Transverse colon (tissue), 4 donors: ENCODE results near the gene KRT4. TPM values are rescaled to one million over a fixed set of nuclear protein-coding genes. Genes with fewer than 3 reads are reported as not detected.

Experiments
- DNase-seq: peaks from one replicate; pipeline ENCODE4 v3.0.0-alpha.2; 2019
- H3K27ac ChIP-seq, 4 donors: fragments of 200-600 bp; sonication (generic); 2 replicates each; pipeline ENCODE4 v1.5.1; 2016 to 2018; ENCODE audit warnings: inconsistent platforms in 4 of 4
- H3K27me3 ChIP-seq: fragments of 200-600 bp; sonication (generic); 2 replicates; pipeline ENCODE4 v1.5.1; 2017; ENCODE audit warnings: inconsistent platforms
- H3K36me3 ChIP-seq, 4 donors: fragments of 200-600 bp; sonication (generic); 2 replicates each; pipeline ENCODE4 v1.5.1; 2017 to 2019; ENCODE audit warnings: inconsistent platforms in 4 of 4
- H3K4me1 ChIP-seq, 4 donors: fragments of 200-600 bp; sonication (generic); 2 replicates each; pipeline ENCODE4 v1.5.1; 2017 to 2020; ENCODE audit warnings: inconsistent platforms in 4 of 4
- H3K4me3 ChIP-seq, 4 donors: fragments of 200-600 bp; sonication (generic); 1 replicate in 1 of 4; 2 replicates in 3 of 4; pipeline versions ENCODE4 v1.5.1 to v1.6.1; 2017 to 2019; ENCODE audit warnings: inconsistent platforms in 4 of 4
- H3K9me3 ChIP-seq, 2 donors: fragments of 200-600 bp; sonication (generic); 2 replicates each; pipeline ENCODE4 v1.5.1; 2017 to 2019; ENCODE audit warnings: inconsistent platforms in 2 of 2
- EP300 ChIP-seq: sonication (generic); formaldehyde crosslinking; IDR thresholded peaks from one replicate; pipeline ENCODE4 v1.6.1; 2017; ENCODE audit warnings: antibody characterized with exemption, low read depth
- POLR2A ChIP-seq: fragments of 450-650 bp; IDR thresholded peaks from one replicate; pipeline ENCODE4 v1.6.1; 2016; ENCODE audit warnings: antibody characterized with exemption, mild to moderate bottlenecking, moderate library complexity
- POLR2AphosphoS5 ChIP-seq, 3 donors: sonication (generic); formaldehyde crosslinking; IDR thresholded peaks; one replicate each; pipeline ENCODE4 v1.6.1; 2016; ENCODE audit warnings: antibody characterized with exemption in 3 of 3
- WGBS, 2 donors: methylation state at CpG; one replicate each; pipeline ENCODE4 v1.1.5; 2018; ENCODE audit warnings: low coverage in 1 of 2; 5-methylcytosine and 5-hydroxymethylcytosine counted together
- in situ Hi-C, 4 donors: fragments of 200-750 bp; cut with MboI; loops; one replicate each; pipeline versions ENCODE4 v1.15.0 to v1.15.1; 2017; ENCODE audit warnings: low sequenced_read_pairs in 3 of 4, low pct_ligation_motif_present in 1 of 4, low pct_unique_long_range_greater_than_20kb in 1 of 4
- intact Hi-C: fragments of 100-400 bp; cut with DNase I; formaldehyde crosslinking; loops from one replicate; pipeline ENCODE4 v1.15.1; 2023; ENCODE audit warnings: low total_unique reads
- total RNA-seq, 4 donors: library from RNA; depleted of rRNA; stranded (reverse); fragments of >200 nt; gene quantifications; one replicate each; pipeline ENCODE4 v1.1.0, GENCODE V29; 2016
- TF ChIP-seq, protein P1 (sequence below), 5 experiments: fragments of 200-600 bp in 3 of 5; fragments of 450-650 bp in 2 of 5; sonication (generic) in 3 of 5; IDR thresholded peaks; 1 replicate in 2 of 5; 2 replicates in 3 of 5; pipeline ENCODE4 v1.5.1; 2016 to 2017; ENCODE audit warnings: antibody characterized with exemption in 5 of 5, inconsistent platforms in 3 of 5, mild to moderate bottlenecking in 2 of 5, moderate library complexity in 1 of 5

The KRT4 gene
- not detected for total RNA-seq

- Histone ChIP-seq H3K4me1 (no peaks in the 10 kb centered on the region), H3K4me3 (no peak within 1 kb of the TSS), H3K27ac (no peak within 1 kb of the TSS), H3K9me3 (no peaks in the 10 kb centered on the region), H3K36me3 (no peaks in the 10 kb centered on the region), H3K27me3 (peaks cover 10% of the 10 kb centered on the region)
- in situ Hi-C loops = no loop called here
- intact Hi-C loops = no loop called here
- WGBS, 2 donors = 75 to 100% methylated on average over 1 to 15 of the region's 15 CpGs
- no peak for DNase-seq
- TF ChIP-seq EP300 = no peak
- TF ChIP-seq, protein P1, sequence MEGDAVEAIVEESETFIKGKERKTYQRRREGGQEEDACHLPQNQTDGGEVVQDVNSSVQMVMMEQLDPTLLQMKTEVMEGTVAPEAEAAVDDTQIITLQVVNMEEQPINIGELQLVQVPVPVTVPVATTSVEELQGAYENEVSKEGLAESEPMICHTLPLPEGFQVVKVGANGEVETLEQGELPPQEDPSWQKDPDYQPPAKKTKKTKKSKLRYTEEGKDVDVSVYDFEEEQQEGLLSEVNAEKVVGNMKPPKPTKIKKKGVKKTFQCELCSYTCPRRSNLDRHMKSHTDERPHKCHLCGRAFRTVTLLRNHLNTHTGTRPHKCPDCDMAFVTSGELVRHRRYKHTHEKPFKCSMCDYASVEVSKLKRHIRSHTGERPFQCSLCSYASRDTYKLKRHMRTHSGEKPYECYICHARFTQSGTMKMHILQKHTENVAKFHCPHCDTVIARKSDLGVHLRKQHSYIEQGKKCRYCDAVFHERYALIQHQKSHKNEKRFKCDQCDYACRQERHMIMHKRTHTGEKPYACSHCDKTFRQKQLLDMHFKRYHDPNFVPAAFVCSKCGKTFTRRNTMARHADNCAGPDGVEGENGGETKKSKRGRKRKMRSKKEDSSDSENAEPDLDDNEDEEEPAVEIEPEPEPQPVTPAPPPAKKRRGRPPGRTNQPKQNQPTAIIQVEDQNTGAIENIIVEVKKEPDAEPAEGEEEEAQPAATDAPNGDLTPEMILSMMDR (IDR thresholded peaks at IDR 0.05) = no peak
- TF ChIP-seq POLR2A = no peak
- TF ChIP-seq POLR2AphosphoS5 (IDR thresholded peaks at IDR 0.05) = no peak
Measured at GRCh38 chr12:52813885-52814709, at the start of gene KRT4. TSS of gene KRT4 (minus strand) at chr12:52814116. CDS start at chr12:52814058, 58 bp downstream.

DNA sequence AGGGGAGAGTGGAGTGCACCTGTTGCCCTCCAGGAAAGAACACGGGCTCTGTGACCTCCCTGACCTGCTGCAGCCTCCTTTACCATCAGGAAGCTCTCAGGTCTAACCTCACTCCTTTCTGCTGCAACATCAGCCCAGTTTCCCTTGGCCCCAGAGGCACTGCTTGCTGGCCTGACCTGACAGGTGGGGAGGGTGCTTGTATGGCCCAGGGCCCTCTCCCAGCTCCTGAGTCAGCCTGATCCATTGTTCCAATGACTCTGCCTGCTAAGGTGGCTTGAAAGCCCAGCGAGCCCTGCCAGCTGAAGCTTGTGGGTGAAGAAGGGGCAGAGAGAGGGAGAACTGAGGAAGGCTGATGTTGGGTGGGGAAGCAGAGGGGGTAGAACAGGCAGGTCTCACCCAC, 48.1 kb upstream of the KRT4 start:
- in situ Hi-C loops (loop anchor here in 2 of 4 donors (10.0 to 25.0 kb wide), 2 partner anchors 475 to 477 kb away; partner anchors contain the start of gene KRT84 (in 2 of the 2)), intact Hi-C loops (no loop called here)
- no peak for DNase-seq
- Histone ChIP-seq H3K27me3 (no peaks in the 10 kb centered on the region), H3K4me3 (no peak overlapping the region), H3K4me1 (no peaks in the 10 kb centered on the region), H3K9me3 (no peaks in the 10 kb centered on the region), H3K36me3 (no peaks in the 10 kb centered on the region), H3K27ac (no peak overlapping the region)
- TF ChIP-seq EP300 (no peak), POLR2AphosphoS5 (IDR thresholded peaks at IDR 0.05) (no peak), POLR2A (no peak)
- TF ChIP-seq, protein P1 (IDR thresholded peaks at IDR 0.05) = no peak
- 65 to 100% methylated on average over 1 to 2 of the region's 2 CpGs for WGBS, 2 donors

- intact Hi-C loops = no loop called here
- in situ Hi-C loops = loop anchor here in 2 of 4 donors (10.0 to 25.0 kb wide), 2 partner anchors 474 to 477 kb away; partner anchors contain the start of gene KRT84 (in 2 of the 2)
- no peak overlapping the region for H3K27ac ChIP-seq
Measured at GRCh38 chr12:52861511-52861910, 47.6 kb upstream of the KRT4 start.

More at GRCh38 chr12:52861511-52861910, 47.6 kb upstream of the KRT4 start:
- Histone ChIP-seq H3K36me3 (no peaks in the 10 kb centered on the region), H3K9me3 (no peaks in the 10 kb centered on the region), H3K4me1 (no peaks in the 10 kb centered on the region), H3K4me3 (no peak overlapping the region), H3K27me3 (no peaks in the 10 kb centered on the region)
- no peak for DNase-seq
- TF ChIP-seq EP300 (no peak), POLR2AphosphoS5 (IDR thresholded peaks at IDR 0.05) (no peak), POLR2A (no peak)
- TF ChIP-seq, protein P1 (IDR thresholded peaks at IDR 0.05) = no peak
- 90% methylated on average over 7 of the region's 7 CpGs; no CpG with 5 or more reads in 1 of the 2 donors for WGBS, 2 donors
